Measurements from ENCODE around the gene HIPK3.
"Not testable (repeated sequence)": the region's sequence is repeated elsewhere in the genome, so short reads cannot be mapped to it uniquely, and the experiment has no call there.

The HIPK3 gene

DNA sequence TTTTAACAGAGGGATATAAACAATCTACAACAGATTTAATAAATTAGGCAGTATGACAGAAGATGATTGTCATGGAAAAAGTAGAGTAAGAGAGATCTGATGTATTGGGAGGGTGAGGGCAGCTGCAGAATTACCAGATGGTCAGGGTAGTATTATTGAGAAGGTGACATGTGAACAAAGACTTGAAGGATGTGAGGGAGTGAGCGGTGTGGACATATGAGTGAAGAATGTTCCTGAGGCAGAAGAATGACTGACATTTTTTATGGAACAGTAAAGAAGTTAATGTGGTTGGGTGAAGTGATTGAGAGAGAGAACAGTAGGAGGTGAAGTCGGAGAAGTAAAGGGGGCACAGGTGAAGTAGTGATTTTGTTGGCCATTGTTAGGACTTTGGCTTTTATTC is 42.4 kb upstream of the HIPK3 start:
- DNase-seq (ENCODE audit: low spot score): no peak
- no peak for TF ChIP-seq CTCF (IDR thresholded peaks at IDR 0.05; ENCODE audit: borderline replicate concordance, control extremely low read depth, extremely low read depth, insufficient read depth, missing control alignments)
- in situ Hi-C loops (cut with MboI; ENCODE audit: low sequenced_read_pairs, unreplicated experiment): no loop called here

GRCh38 chr11:33216676-33217075 is 40.5 kb upstream of the HIPK3 start:
- in situ Hi-C loops (cut with MboI; ENCODE audit: low sequenced_read_pairs, unreplicated experiment); DNase-seq (ENCODE audit: low spot score): not testable (repeated sequence)

DNA sequence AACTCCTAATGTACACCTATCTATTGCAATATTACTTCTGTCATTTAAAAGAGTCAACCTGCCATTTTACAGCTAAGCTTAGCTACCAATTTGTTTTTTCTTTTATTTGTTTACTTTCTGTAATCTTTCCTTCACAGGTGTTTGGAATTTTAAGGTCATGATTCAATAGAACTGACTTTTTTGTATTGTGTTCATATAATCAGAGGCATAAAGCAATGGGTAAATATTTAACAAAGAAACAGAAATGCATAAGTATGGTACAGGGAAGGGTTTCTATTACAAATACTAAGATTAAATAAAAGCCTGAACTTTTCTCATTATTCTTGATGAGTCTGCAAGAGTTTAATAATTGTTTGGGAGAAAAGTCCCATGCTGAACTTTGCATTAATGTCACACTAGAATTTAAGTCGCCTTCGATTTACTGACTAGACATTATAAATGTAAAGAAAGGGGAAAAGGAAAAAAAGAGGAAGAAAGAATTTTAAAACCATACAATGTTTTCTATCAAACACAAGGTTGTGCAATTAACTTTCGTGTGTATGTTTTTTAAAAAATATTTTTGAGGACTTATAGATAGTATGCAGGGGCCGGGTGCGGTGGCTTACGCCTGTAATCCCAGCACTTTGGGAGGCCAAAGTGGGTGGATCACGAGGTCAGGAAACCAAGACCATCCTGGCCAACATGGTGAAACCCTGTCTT is 35.0 kb upstream of the HIPK3 start:
- in situ Hi-C loops (cut with MboI; ENCODE audit: low sequenced_read_pairs, unreplicated experiment): no loop called here
- DNase-seq (ENCODE audit: low spot score): no peak
- no peak for TF ChIP-seq CTCF (IDR thresholded peaks at IDR 0.05; ENCODE audit: borderline replicate concordance, control extremely low read depth, extremely low read depth, insufficient read depth, missing control alignments)

- in situ Hi-C loops (cut with MboI; ENCODE audit: low sequenced_read_pairs, unreplicated experiment): no loop called here
- no peak for DNase-seq (ENCODE audit: low spot score)
- TF ChIP-seq CTCF (IDR thresholded peaks at IDR 0.05; ENCODE audit: borderline replicate concordance, control extremely low read depth, extremely low read depth, insufficient read depth, missing control alignments): no peak
These were observed 31.8 kb upstream of the HIPK3 start for GRCh38 chr11:33225371-33225770.

GRCh38 chr11:33227578-33228261 is 29.5 kb upstream of the HIPK3 start:
- no peak for DNase-seq (ENCODE audit: low spot score)
- in situ Hi-C loops (cut with MboI; ENCODE audit: low sequenced_read_pairs, unreplicated experiment): no loop called here
- TF ChIP-seq CTCF (IDR thresholded peaks at IDR 0.05; ENCODE audit: borderline replicate concordance, control extremely low read depth, extremely low read depth, insufficient read depth, missing control alignments): no peak

GRCh38 chr11:33234397-33235190 is 22.6 kb upstream of the HIPK3 start:
- TF ChIP-seq CTCF (IDR thresholded peaks at IDR 0.05; ENCODE audit: borderline replicate concordance, control extremely low read depth, extremely low read depth, insufficient read depth, missing control alignments): no peak
- DNase-seq (ENCODE audit: low spot score): no peak
- in situ Hi-C loops (cut with MboI; ENCODE audit: low sequenced_read_pairs, unreplicated experiment): no loop called here

All from GM13976 (cell line).